Measurements from ENCODE around the gene THADA. TPM values are rescaled to one million over a fixed set of nuclear protein-coding genes. Genes with fewer than 3 reads are reported as not detected.

THADA gene
- total and polyA plus RNA-seq, 2 donors (not counting 3 experiments of a cell fraction or from before 2014, with no cell fraction given): 22.6 to 25.3 TPM

GRCh38 chr2:43397821-43398220, 198.0 kb downstream of the THADA start:
- Histone ChIP-seq H3K4me2 (ENCODE audit: insufficient read depth, low read length) (no peak overlapping the region), H3K4me3 (replicated peaks in 1 of 3; ENCODE audit: insufficient read depth in 1 of 3, low read depth in 1 of 3, low read length in 3 of 3) (no peak overlapping the region), H3K9ac (replicated peaks; ENCODE audit: extremely low read depth, insufficient read depth, low read length) (no peak overlapping the region), H3K36me3 (ENCODE audit: control insufficient read depth in 2 of 2, extremely low read depth in 1 of 2, insufficient read depth in 2 of 2, low read length in 2 of 2) (no peaks in the 10 kb centered on the region), H3K27ac (ENCODE audit: insufficient read depth, low read depth, low read length) (no peak overlapping the region), H3K4me1 (ENCODE audit: control insufficient read depth, extremely low read depth, insufficient read depth, low read length) (no peaks in the 10 kb centered on the region), H2AFZ (ENCODE audit: low read depth, low read length) (no peak overlapping the region), H3K79me2 (ENCODE audit: control insufficient read depth, insufficient read depth, low read length) (no peaks in the 10 kb centered on the region), H4K20me1 (replicated peaks; ENCODE audit: control insufficient read depth, extremely low read depth, insufficient read depth, low read length) (no peaks in the 10 kb centered on the region), H3K9me1 (replicated peaks; ENCODE audit: control insufficient read depth, extremely low read depth, insufficient read depth, low read length) (no peaks in the 10 kb centered on the region), H3K27me3 (ENCODE audit: control insufficient read depth in 2 of 2, insufficient read depth in 2 of 2, low read length in 2 of 2) (no peaks in the 10 kb centered on the region), H3K9me3 (replicated peaks; ENCODE audit: control insufficient read depth, insufficient read depth, low read length) (no peaks in the 10 kb centered on the region)
- ChIA-PET POLR2A (no interaction called here), CTCF (interaction anchor here (1.0 kb wide), 1 partner anchor 11 kb away, joined by 3 read pairs; no protein-coding TSS in a partner anchor)
- peak; percentile 4 for FAIRE-seq
- dilution Hi-C loops (cut with MboI; ENCODE audit: extremely low pct_ligation_motif_present, low sequenced_read_pairs): no loop called here
- no peak for DNase-seq (ENCODE audit: low read depth, low spot score)
- TF ChIP-seq MAX (IDR thresholded peaks at IDR 0.05; ENCODE audit: insufficient read depth, insufficient read length) (no peak), MYC (IDR thresholded peaks at IDR 0.05; ENCODE audit: low read depth, low read length) (no peak), JUN (IDR thresholded peaks at IDR 0.05; ENCODE audit: borderline replicate concordance, insufficient read depth, insufficient read length, low read depth) (no peak), EZH2 (IDR thresholded peaks at IDR 0.05; ENCODE audit: borderline replicate concordance, low read depth, low read length, severe bottlenecking) (no peak), FOS (IDR thresholded peaks at IDR 0.05; ENCODE audit: borderline replicate concordance, insufficient read depth, low read length) (no peak), POLR2A (IDR thresholded peaks at IDR 0.05; ENCODE audit: low read depth, low read length) (no peak), GATA2 (IDR thresholded peaks at IDR 0.05; ENCODE audit: insufficient read depth, insufficient read length, low read depth, low read length) (no peak), POLR2AphosphoS5 (IDR thresholded peaks at IDR 0.05; ENCODE audit: insufficient read depth, low read depth, low read length) (no peak)
- TF ChIP-seq, protein P1, sequence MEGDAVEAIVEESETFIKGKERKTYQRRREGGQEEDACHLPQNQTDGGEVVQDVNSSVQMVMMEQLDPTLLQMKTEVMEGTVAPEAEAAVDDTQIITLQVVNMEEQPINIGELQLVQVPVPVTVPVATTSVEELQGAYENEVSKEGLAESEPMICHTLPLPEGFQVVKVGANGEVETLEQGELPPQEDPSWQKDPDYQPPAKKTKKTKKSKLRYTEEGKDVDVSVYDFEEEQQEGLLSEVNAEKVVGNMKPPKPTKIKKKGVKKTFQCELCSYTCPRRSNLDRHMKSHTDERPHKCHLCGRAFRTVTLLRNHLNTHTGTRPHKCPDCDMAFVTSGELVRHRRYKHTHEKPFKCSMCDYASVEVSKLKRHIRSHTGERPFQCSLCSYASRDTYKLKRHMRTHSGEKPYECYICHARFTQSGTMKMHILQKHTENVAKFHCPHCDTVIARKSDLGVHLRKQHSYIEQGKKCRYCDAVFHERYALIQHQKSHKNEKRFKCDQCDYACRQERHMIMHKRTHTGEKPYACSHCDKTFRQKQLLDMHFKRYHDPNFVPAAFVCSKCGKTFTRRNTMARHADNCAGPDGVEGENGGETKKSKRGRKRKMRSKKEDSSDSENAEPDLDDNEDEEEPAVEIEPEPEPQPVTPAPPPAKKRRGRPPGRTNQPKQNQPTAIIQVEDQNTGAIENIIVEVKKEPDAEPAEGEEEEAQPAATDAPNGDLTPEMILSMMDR (IDR thresholded peaks at IDR 0.05; ENCODE audit: extremely low read depth in 1 of 2, insufficient read depth in 1 of 2, low read depth in 1 of 2, low read length in 2 of 2): no peak
- no TSS peak for BruUV-seq (replicated peaks)
- intact Hi-C loops (cut with micrococcal nuclease): no loop called here

Data from endothelial cell of umbilical vein (primary cell).